ENCODE results near the gene CPSF2. TPM values are rescaled to one million over a fixed set of nuclear protein-coding genes. Genes with fewer than 3 reads are reported as not detected.

CPSF2 gene
- total RNA-seq, 1 donor from 2014 or later, result 65.2 TPM

Other genes starting within 250 kb of the CPSF2 start
- gene FBLN5, start 174.3 kb upstream of the CPSF2 start, total RNA-seq, result 4.9 and 7.3 TPM in 2 replicates
- 28.8 and 37.3 TPM in 2 replicates for gene TRIP11, start 81.9 kb upstream of the CPSF2 start, total RNA-seq
- gene ATXN3, start 15.4 kb upstream of the CPSF2 start, total RNA-seq, result 25.2 and 42.8 TPM in 2 replicates
- 511 and 521 TPM in 2 replicates for gene NDUFB1, start 263 bp upstream of the CPSF2 start, total RNA-seq
- not detected in 2 replicates for gene SLC24A4, start 201.2 kb downstream of the CPSF2 start, total RNA-seq